Measurements from ENCODE around the gene ADCY9. TPM values are rescaled to one million over a fixed set of nuclear protein-coding genes. Genes with fewer than 3 reads are reported as not detected.
"Not testable (repeated sequence)": the region's sequence is repeated elsewhere in the genome, so short reads cannot be mapped to it uniquely, and the experiment has no call there.

Gene ADCY9
- total RNA-seq, 1 experiment from 2014 or later = 9.8 TPM

- no peak overlapping the region for H3K27ac ChIP-seq (ENCODE audit: low read depth, low read length)
- H3K9me3 ChIP-seq (ENCODE audit: control insufficient read depth in 1 of 2, insufficient read depth in 1 of 2, low read depth in 1 of 2, low read length in 2 of 2) = no peaks in the 10 kb centered on the region
- H2AFZ ChIP-seq (ENCODE audit: low read depth, low read length, poor library complexity, severe bottlenecking) = no peak overlapping the region
- no peaks in the 10 kb centered on the region for H3K36me3 ChIP-seq (ENCODE audit: control insufficient read depth in 1 of 2, insufficient read depth in 2 of 2, low read length in 2 of 2)
- H3K79me2 ChIP-seq (ENCODE audit: insufficient read depth, low read length) = no peaks in the 10 kb centered on the region
- H4K20me1 ChIP-seq (ENCODE audit: insufficient read depth) = no peaks in the 10 kb centered on the region
- ChIA-PET CTCF (no interaction called here), RAD21 (ENCODE audit: low non-redundant PET in 1 of 2, low total read pairs in 2 of 2, uncharacterized antibody in 2 of 2, unreplicated experiment in 2 of 2) (no interaction called here), POLR2A (no interaction called here)
- H3K4me3 ChIP-seq (replicated peaks in 1 of 2; ENCODE audit: low read depth in 1 of 2, low read length in 2 of 2) = no peak overlapping the region
- no peak for DNase-seq (ENCODE audit: low read depth, low spot score)
- no peaks in the 10 kb centered on the region for H3K4me1 ChIP-seq (ENCODE audit: control insufficient read depth in 1 of 2, insufficient read depth in 2 of 2, low read length in 2 of 2)
- no TSS peak for BruUV-seq (replicated peaks)
- H3K9me2 ChIP-seq (ENCODE audit: insufficient read depth) = no peaks in the 10 kb centered on the region
- no peaks in the 10 kb centered on the region for H3K27me3 ChIP-seq (ENCODE audit: insufficient read depth, low read length)
- H3K4me2 ChIP-seq (ENCODE audit: low read length) = no peak overlapping the region
- TF ChIP-seq ZBTB33 (IDR thresholded peaks at IDR 0.05; ENCODE audit: extremely low read depth, insufficient replicate concordance, low read length) (no peak), EZH2phosphoT487 (IDR thresholded peaks at IDR 0.05; ENCODE audit: borderline replicate concordance) (no peak), SRF (IDR thresholded peaks at IDR 0.05; ENCODE audit: low read depth) (no peak), POLR2A (IDR thresholded peaks at IDR 0.05; ENCODE audit: borderline replicate concordance, extremely low read depth, insufficient read depth, insufficient read length) (no peak)
- ATAC-seq = no peak
- no peak overlapping the region for H3K9ac ChIP-seq (ENCODE audit: low read length)
- intact Hi-C loops (cut with micrococcal nuclease) = no loop called here
Measured at GRCh38 chr16:4038448-4038847, 77.8 kb downstream of the ADCY9 start.

GRCh38 chr16:4036952-4037351 lies 79.3 kb downstream of the ADCY9 start:
- not testable (repeated sequence) for H3K36me3 ChIP-seq (ENCODE audit: control insufficient read depth in 1 of 2, insufficient read depth in 2 of 2, low read length in 2 of 2); BruUV-seq (replicated peaks)

More at GRCh38 chr16:4036952-4037351, 79.3 kb downstream of the ADCY9 start:
- POLR2A ChIA-PET; CTCF ChIA-PET; H3K27ac ChIP-seq (ENCODE audit: low read depth, low read length); DNase-seq (ENCODE audit: low read depth, low spot score); H4K20me1 ChIP-seq (ENCODE audit: insufficient read depth); intact Hi-C loops (cut with micrococcal nuclease); H3K9ac ChIP-seq (ENCODE audit: low read length); RAD21 ChIA-PET (ENCODE audit: low non-redundant PET in 1 of 2, low total read pairs in 2 of 2, uncharacterized antibody in 2 of 2, unreplicated experiment in 2 of 2); H3K4me3 ChIP-seq (replicated peaks in 1 of 2; ENCODE audit: low read depth in 1 of 2, low read length in 2 of 2); H3K9me2 ChIP-seq (ENCODE audit: insufficient read depth); H3K4me2 ChIP-seq (ENCODE audit: low read length); H3K27me3 ChIP-seq (ENCODE audit: insufficient read depth, low read length); H3K4me1 ChIP-seq (ENCODE audit: control insufficient read depth in 1 of 2, insufficient read depth in 2 of 2, low read length in 2 of 2); H2AFZ ChIP-seq (ENCODE audit: low read depth, low read length, poor library complexity, severe bottlenecking); H3K79me2 ChIP-seq (ENCODE audit: insufficient read depth, low read length); ATAC-seq; H3K9me3 ChIP-seq (ENCODE audit: control insufficient read depth in 1 of 2, insufficient read depth in 1 of 2, low read depth in 1 of 2, low read length in 2 of 2): not testable (repeated sequence)

Measured in HCT116 (cell line).